ENCODE measurements around the gene MAP2. TPM values are rescaled to one million over a fixed set of nuclear protein-coding genes. Genes with fewer than 3 reads are reported as not detected.

The MAP2 gene
- total and polyA plus RNA-seq, 2 of the 13 experiments (the other 11 are each of a cell fraction or from before 2014, with no cell fraction given) = 0.08 TPM; not detected in 1

GRCh38 chr2:209472112-209472832 is 48.4 kb downstream of the MAP2 start:
- no peaks in the 10 kb centered on the region for H3K9me3 ChIP-seq (ENCODE audit: low read length)
- no peaks in the 10 kb centered on the region for H3K36me3 ChIP-seq (replicated peaks in 1 of 2; ENCODE audit: control insufficient read depth in 1 of 2, insufficient read depth in 2 of 2, low read length in 2 of 2)
- DNase-seq (ENCODE audit: low spot score) = no peak
- CTCF ChIA-PET (ENCODE audit: low intra/inter-chr PET ratio, low total read pairs) = no interaction called here
- no peak overlapping the region for H2AFZ ChIP-seq (ENCODE audit: low read length)
- in situ Hi-C loops (cut with HindIII; ENCODE audit: extremely low pct_ligation_motif_present, low pct_unique_long_range_greater_than_20kb) = no loop called here
- POLR2A ChIA-PET = no interaction called here
- no TSS peak for BruUV-seq (replicated peaks)
- H3K9ac ChIP-seq (ENCODE audit: insufficient read depth, low read depth, low read length) = no peak overlapping the region
- no peaks in the 10 kb centered on the region for H3K4me1 ChIP-seq (ENCODE audit: insufficient read depth, low read length)
- 10% methylated on average over 4 of the region's 4 CpGs for WGBS (ENCODE audit: low lambda C conversion rate)
- H4K20me1 ChIP-seq (ENCODE audit: insufficient read depth, low read length) = no peaks in the 10 kb centered on the region
- FAIRE-seq = no peak
- H3K4me3 ChIP-seq (replicated peaks in 1 of 3; ENCODE audit: insufficient read depth in 1 of 3, low read depth in 2 of 3, low read length in 3 of 3) = no peak overlapping the region
- H3K27ac ChIP-seq (ENCODE audit: extremely low read length, insufficient read depth, low read length) = no peak overlapping the region
- no peaks in the 10 kb centered on the region for H3K79me2 ChIP-seq (ENCODE audit: insufficient read depth, low read length)
- intact Hi-C loops (cut with micrococcal nuclease; ENCODE audit: unreplicated experiment) = no loop called here
- H3K4me2 ChIP-seq (ENCODE audit: low read depth, low read length) = no peak overlapping the region
- no peak for ATAC-seq
- no peaks in the 10 kb centered on the region for H3K27me3 ChIP-seq (ENCODE audit: control insufficient read depth in 1 of 2, insufficient read depth in 2 of 2, low read length in 2 of 2)
- TF ChIP-seq SP140L (CRISPR knock-in tag; IDR thresholded peaks at IDR 0.05; ENCODE audit: borderline replicate concordance) (no peak), TCF12 (IDR thresholded peaks at IDR 0.05) (no peak), TCF12 (CRISPR knock-in tag; IDR thresholded peaks at IDR 0.05) (no peak), EZH2 (conservative IDR thresholded peaks at IDR 0.05; ENCODE audit: low read depth, low read length) (no peak), EEA1 (CRISPR knock-in tag; IDR thresholded peaks at IDR 0.05; ENCODE audit: borderline replicate concordance) (no peak), ELF1 (CRISPR knock-in tag; IDR thresholded peaks at IDR 0.05) (no peak), BORCS8-MEF2B (CRISPR knock-in tag; IDR thresholded peaks at IDR 0.05) (no peak), ARNTL (CRISPR knock-in tag; IDR thresholded peaks at IDR 0.05) (no peak), NFE2 (CRISPR knock-in tag; IDR thresholded peaks at IDR 0.05) (no peak), MAFF (IDR thresholded peaks at IDR 0.05; ENCODE audit: low read depth, low read length) (peak; percentile 58), NFE2L2 (IDR thresholded peaks at IDR 0.05; ENCODE audit: low read length) (peak; percentile 90), ZFP36 (IDR thresholded peaks at IDR 0.05; ENCODE audit: borderline replicate concordance, low read depth, low read length, partially characterized antibody) (no peak), FOSL1 (CRISPR knock-in tag; IDR thresholded peaks at IDR 0.05; ENCODE audit: borderline replicate concordance) (no peak), ZNF503 (CRISPR knock-in tag; IDR thresholded peaks at IDR 0.05) (no peak), FOXC1 (CRISPR knock-in tag; IDR thresholded peaks at IDR 0.05; ENCODE audit: borderline replicate concordance) (no peak), DPF2 (CRISPR knock-in tag; IDR thresholded peaks at IDR 0.05; ENCODE audit: borderline replicate concordance, low read depth) (no peak), ZNF205 (CRISPR knock-in tag; IDR thresholded peaks at IDR 0.05) (no peak), MAFK (conservative IDR thresholded peaks at IDR 0.05 in 1 of 2, IDR thresholded peaks at IDR 0.05 in 1 of 2; ENCODE audit: low read length in 2 of 2) (peak; percentile 75 to 80), BCL6 (CRISPR knock-in tag; IDR thresholded peaks at IDR 0.05) (no peak), TOPORS (CRISPR knock-in tag; IDR thresholded peaks at IDR 0.05) (no peak), ISX (CRISPR knock-in tag; conservative IDR thresholded peaks at IDR 0.05) (no peak), ZNF878 (CRISPR knock-in tag; IDR thresholded peaks at IDR 0.05) (no peak)
- TF ChIP-seq, protein P1, sequence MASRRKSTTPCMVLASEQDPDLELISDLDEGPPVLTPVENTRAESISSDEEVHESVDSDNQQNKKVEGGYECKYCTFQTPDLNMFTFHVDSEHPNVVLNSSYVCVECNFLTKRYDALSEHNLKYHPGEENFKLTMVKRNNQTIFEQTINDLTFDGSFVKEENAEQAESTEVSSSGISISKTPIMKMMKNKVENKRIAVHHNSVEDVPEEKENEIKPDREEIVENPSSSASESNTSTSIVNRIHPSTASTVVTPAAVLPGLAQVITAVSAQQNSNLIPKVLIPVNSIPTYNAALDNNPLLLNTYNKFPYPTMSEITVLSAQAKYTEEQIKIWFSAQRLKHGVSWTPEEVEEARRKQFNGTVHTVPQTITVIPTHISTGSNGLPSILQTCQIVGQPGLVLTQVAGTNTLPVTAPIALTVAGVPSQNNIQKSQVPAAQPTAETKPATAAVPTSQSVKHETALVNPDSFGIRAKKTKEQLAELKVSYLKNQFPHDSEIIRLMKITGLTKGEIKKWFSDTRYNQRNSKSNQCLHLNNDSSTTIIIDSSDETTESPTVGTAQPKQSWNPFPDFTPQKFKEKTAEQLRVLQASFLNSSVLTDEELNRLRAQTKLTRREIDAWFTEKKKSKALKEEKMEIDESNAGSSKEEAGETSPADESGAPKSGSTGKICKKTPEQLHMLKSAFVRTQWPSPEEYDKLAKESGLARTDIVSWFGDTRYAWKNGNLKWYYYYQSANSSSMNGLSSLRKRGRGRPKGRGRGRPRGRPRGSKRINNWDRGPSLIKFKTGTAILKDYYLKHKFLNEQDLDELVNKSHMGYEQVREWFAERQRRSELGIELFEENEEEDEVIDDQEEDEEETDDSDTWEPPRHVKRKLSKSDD (CRISPR knock-in tag; IDR thresholded peaks at IDR 0.05; ENCODE audit: low read depth) = no peak

All from HepG2 (cell line).